ENCODE data around the gene TMEM38B. TPM values are rescaled to one million over a fixed set of nuclear protein-coding genes. Genes with fewer than 3 reads are reported as not detected.

The TMEM38B gene
- total RNA-seq, 1 experiment from 2014 or later: 30.6 TPM

DNA sequence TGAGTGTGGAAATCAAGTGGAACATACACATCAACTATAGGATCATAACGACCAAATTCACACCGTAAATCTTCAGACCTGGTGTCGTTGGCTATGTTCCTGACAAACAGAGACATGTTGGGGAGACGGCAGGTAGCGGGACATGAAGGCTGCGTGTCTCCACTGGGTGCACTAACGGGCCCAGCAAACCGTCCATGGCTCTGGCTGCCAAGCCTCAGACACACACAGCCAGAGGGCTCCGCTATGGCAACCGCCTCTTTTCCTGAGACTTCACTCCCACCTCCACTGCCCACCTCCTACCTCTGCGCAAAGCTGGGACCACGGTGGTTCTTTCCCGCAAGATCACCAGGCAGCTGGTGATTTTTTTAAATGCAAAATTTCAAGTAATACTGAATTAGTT is 16.3 kb downstream of the TMEM38B start:
- ChIA-PET POLR2A (no interaction called here), CTCF (no interaction called here)
- Histone ChIP-seq H3K4me3 (ENCODE audit: low read depth in 2 of 2, low read length in 2 of 2) (no peak overlapping the region), H3K27me3 (ENCODE audit: control insufficient read depth, insufficient read depth, low read length) (no peaks in the 10 kb centered on the region), H3K27ac (ENCODE audit: low read length) (no peak overlapping the region), H3K4me1 (ENCODE audit: control insufficient read depth, insufficient read depth, low read length) (no peaks in the 10 kb centered on the region), H3K36me3 (ENCODE audit: control insufficient read depth, insufficient read depth, low read length) (no peaks in the 10 kb centered on the region), H3K9me3 (ENCODE audit: control insufficient read depth, insufficient read depth, low read depth, low read length) (no peaks in the 10 kb centered on the region)
- DNase-seq (ENCODE audit: low read depth, low spot score) (no peak), ATAC-seq (no peak)
- in situ Hi-C loops (cut with HindIII; ENCODE audit: low pct_unique_long_range_greater_than_20kb, low sequenced_read_pairs) (no loop called here), intact Hi-C loops (cut with micrococcal nuclease; ENCODE audit: unreplicated experiment) (no loop called here)
- no TSS peak for BruUV-seq (replicated peaks)
- TF ChIP-seq, protein P1, sequence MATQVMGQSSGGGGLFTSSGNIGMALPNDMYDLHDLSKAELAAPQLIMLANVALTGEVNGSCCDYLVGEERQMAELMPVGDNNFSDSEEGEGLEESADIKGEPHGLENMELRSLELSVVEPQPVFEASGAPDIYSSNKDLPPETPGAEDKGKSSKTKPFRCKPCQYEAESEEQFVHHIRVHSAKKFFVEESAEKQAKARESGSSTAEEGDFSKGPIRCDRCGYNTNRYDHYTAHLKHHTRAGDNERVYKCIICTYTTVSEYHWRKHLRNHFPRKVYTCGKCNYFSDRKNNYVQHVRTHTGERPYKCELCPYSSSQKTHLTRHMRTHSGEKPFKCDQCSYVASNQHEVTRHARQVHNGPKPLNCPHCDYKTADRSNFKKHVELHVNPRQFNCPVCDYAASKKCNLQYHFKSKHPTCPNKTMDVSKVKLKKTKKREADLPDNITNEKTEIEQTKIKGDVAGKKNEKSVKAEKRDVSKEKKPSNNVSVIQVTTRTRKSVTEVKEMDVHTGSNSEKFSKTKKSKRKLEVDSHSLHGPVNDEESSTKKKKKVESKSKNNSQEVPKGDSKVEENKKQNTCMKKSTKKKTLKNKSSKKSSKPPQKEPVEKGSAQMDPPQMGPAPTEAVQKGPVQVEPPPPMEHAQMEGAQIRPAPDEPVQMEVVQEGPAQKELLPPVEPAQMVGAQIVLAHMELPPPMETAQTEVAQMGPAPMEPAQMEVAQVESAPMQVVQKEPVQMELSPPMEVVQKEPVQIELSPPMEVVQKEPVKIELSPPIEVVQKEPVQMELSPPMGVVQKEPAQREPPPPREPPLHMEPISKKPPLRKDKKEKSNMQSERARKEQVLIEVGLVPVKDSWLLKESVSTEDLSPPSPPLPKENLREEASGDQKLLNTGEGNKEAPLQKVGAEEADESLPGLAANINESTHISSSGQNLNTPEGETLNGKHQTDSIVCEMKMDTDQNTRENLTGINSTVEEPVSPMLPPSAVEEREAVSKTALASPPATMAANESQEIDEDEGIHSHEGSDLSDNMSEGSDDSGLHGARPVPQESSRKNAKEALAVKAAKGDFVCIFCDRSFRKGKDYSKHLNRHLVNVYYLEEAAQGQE (IDR thresholded peaks at IDR 0.05; ENCODE audit: insufficient read depth in 1 of 2, low read depth in 2 of 2, low read length in 1 of 2): no peak
- TF ChIP-seq, protein P2, sequence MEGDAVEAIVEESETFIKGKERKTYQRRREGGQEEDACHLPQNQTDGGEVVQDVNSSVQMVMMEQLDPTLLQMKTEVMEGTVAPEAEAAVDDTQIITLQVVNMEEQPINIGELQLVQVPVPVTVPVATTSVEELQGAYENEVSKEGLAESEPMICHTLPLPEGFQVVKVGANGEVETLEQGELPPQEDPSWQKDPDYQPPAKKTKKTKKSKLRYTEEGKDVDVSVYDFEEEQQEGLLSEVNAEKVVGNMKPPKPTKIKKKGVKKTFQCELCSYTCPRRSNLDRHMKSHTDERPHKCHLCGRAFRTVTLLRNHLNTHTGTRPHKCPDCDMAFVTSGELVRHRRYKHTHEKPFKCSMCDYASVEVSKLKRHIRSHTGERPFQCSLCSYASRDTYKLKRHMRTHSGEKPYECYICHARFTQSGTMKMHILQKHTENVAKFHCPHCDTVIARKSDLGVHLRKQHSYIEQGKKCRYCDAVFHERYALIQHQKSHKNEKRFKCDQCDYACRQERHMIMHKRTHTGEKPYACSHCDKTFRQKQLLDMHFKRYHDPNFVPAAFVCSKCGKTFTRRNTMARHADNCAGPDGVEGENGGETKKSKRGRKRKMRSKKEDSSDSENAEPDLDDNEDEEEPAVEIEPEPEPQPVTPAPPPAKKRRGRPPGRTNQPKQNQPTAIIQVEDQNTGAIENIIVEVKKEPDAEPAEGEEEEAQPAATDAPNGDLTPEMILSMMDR (IDR thresholded peaks at IDR 0.05): no peak
- TF ChIP-seq SIN3A (IDR thresholded peaks at IDR 0.05; ENCODE audit: borderline replicate concordance, insufficient read depth, low read depth, low read length) (no peak), POLR2AphosphoS5 (IDR thresholded peaks at IDR 0.05; ENCODE audit: low read depth, low read length) (no peak), TCF7L2 (IDR thresholded peaks at IDR 0.05; ENCODE audit: low read depth, low read length) (no peak)

DNA sequence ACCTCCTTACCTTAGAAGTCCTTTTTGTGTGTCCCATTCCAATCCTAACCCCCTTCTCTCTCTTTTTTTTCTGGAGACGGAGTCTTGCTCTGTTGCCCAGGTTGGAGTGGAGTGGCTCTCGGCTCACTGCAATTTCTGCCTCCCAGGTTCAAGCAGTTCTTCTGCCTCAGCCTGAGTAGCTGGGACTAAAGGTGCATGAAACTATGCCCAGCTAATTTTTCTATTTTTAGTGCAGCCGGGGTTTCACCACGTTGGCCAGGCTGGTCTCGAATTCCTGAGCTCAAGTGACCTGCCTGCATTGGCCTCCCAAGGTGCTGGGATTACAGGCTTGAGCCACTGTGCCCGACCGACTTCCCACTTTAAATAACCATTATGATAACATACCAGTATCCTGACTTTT is 17.5 kb downstream of the TMEM38B start:
- in situ Hi-C loops (cut with HindIII; ENCODE audit: low pct_unique_long_range_greater_than_20kb, low sequenced_read_pairs) (no loop called here), intact Hi-C loops (cut with micrococcal nuclease; ENCODE audit: unreplicated experiment) (no loop called here)
- H3K4me1 ChIP-seq (ENCODE audit: control insufficient read depth, insufficient read depth, low read length): no peaks in the 10 kb centered on the region
- H3K36me3 ChIP-seq (ENCODE audit: control insufficient read depth, insufficient read depth, low read length): no peaks in the 10 kb centered on the region
- no peaks in the 10 kb centered on the region for H3K9me3 ChIP-seq (ENCODE audit: control insufficient read depth, insufficient read depth, low read depth, low read length)
- no peaks in the 10 kb centered on the region for H3K27me3 ChIP-seq (ENCODE audit: control insufficient read depth, insufficient read depth, low read length)
- H3K4me3 ChIP-seq (ENCODE audit: low read depth in 2 of 2, low read length in 2 of 2): no peak overlapping the region
- TF ChIP-seq, protein P1 (IDR thresholded peaks at IDR 0.05; ENCODE audit: insufficient read depth in 1 of 2, low read depth in 2 of 2, low read length in 1 of 2): no peak
- DNase-seq (ENCODE audit: low read depth, low spot score): no peak
- POLR2A ChIA-PET: no interaction called here
- no peak overlapping the region for H3K27ac ChIP-seq (ENCODE audit: low read length)
- BruUV-seq (replicated peaks): no TSS peak
- ATAC-seq: no peak
- CTCF ChIA-PET: no interaction called here

All from Panc1 (cell line).